ENCODE measurements around the gene FBN1. TPM values are rescaled to one million over a fixed set of nuclear protein-coding genes. Genes with fewer than 3 reads are reported as not detected.

The FBN1 gene
- total RNA-seq, 1 donor, result 30.4 TPM

DNA sequence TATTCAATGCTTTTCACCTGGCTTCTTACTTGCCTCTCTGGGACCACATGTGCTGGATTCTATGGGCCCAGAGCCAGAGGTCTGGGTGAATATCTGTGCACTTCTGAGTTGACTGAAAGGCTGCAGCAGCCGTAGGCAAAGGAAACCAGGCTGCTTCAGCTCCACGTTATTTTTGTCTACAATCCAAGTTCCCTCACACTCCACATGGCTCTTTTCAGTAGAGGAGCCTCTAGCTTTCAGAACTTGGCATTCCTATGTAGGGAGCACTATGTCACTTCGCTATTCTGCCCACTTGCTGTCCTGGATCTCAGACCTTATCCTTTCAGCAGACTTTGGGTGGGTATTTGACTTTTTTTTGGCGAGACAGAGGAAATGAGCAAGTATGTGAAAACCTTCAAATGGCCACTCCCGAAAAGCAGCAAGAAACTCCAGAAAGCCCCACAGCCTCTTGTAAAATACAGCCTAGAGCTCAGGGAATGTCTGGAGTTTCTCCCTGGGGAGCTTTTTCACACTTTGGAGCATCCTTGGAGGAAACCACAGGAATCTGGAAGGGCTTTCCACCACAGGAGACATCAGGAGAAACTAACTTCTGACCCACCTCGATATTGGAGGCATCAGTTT is 233.4 kb downstream of the FBN1 start:
- DNase-seq (ENCODE audit: low read depth in 2 of 3, low spot score in 2 of 3), result no peak

DNA sequence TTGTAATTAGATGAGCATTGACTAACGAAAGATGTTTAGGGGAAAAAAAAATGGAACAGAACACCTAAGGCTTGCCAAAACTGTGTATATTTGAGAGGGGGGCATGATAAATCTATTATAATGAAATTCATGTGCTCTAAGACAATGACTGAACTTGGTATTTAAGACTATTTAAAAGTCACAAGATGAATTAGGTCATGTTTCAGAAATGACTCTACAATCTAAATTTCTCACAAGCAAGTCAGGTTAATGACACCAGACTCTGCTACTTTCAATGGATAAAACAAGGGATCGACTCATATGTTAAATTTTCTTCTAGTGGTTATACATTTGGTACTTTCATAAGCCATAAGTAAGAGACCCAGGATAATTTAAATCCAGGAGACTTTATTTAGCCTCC is 235.9 kb downstream of the FBN1 start:
- no peak for DNase-seq (ENCODE audit: low read depth in 2 of 3, low spot score in 2 of 3)

DNA sequence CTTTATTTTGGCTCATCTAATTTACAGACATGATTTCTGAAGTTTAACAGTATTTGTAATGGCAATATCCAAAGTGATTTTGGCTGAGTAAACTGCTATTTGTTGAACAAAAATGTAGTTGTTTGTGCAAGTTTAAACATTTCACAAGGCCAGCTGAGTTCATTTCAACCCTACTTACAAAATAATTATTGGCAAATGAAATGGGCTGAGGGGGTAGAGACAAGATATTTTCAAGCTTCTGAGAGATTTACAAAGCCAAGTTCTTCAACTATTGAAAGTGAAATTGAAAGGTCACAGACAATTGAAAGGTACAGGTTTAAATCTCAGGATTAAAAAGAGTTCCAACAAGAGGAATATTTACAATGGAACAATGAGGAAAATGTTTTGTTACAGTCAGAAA is 237.2 kb downstream of the FBN1 start:
- DNase-seq (ENCODE audit: low read depth in 2 of 3, low spot score in 2 of 3), result no peak

DNA sequence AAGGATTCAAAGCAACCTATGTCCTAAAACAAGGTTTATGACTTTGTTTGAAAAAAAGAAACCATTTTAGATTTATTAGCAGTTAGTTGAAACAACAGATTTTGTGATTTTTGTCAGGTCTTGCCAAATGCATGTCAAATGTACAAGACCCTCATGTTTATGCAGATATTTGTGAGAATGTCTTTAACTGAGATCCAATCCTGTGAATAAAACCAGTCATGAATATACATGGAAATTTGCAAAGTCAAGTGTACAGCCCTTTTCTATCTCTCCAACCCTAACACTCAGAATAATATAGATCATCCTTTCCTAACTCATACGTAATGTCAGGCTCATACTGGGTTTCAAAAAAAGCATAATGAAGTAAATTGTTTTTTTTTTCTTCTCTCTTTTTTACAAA is 237.9 kb downstream of the FBN1 start:
- DNase-seq (ENCODE audit: low read depth in 2 of 3, low spot score in 2 of 3), result no peak

DNA sequence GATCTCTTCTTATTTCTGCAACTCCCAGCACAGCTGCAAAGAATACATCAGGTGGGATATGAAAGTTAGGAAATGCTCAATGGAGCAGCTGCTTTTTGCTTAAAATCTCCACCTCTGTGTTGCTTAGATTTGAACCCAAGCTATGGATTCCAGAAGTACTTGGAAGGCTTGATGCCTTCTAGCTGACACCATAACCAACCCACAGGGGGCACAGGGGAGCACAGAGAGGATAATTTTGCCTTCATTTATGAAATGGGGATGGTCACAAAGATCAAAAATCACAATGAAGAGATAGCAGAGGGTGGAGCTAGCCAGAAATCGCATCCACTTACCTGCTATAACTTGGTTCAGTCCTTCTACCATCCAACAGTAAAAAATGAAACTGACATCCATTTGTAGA is 238.6 kb downstream of the FBN1 start:
- peak in 1 of 3 donors; percentile 19 for DNase-seq (ENCODE audit: low read depth in 2 of 3, low spot score in 2 of 3)

DNA sequence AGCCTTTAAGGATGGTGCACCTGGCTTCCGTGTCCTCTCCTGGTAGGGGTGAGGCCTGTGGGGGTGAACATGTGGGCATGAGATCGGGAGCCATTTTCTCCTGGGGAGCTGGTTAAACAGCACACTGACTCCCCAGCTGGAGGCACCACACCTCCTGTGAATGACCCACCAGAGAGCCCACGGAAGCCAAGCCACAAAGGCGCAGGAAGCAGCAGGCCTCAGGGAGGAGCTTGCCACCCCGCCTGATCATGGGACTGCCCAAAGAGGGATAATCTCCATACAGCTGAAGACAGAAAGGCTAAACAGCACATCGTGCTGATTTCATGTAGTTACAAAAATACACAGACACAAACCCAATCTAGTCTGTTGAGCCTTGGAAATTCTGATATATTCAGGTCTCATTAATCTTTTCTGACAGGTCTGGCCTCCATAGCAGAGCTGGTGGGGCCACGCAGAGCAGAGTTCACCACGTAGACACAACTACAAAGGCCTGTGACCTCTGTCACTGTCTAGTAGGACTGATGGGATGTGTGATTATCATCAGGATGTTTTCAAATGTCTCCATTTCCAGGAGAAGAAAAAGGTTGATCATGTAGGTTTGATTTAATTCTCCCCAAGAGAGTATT is 239.1 kb downstream of the FBN1 start:
- DNase-seq (ENCODE audit: low read depth in 2 of 3, low spot score in 2 of 3), result no peak

DNA sequence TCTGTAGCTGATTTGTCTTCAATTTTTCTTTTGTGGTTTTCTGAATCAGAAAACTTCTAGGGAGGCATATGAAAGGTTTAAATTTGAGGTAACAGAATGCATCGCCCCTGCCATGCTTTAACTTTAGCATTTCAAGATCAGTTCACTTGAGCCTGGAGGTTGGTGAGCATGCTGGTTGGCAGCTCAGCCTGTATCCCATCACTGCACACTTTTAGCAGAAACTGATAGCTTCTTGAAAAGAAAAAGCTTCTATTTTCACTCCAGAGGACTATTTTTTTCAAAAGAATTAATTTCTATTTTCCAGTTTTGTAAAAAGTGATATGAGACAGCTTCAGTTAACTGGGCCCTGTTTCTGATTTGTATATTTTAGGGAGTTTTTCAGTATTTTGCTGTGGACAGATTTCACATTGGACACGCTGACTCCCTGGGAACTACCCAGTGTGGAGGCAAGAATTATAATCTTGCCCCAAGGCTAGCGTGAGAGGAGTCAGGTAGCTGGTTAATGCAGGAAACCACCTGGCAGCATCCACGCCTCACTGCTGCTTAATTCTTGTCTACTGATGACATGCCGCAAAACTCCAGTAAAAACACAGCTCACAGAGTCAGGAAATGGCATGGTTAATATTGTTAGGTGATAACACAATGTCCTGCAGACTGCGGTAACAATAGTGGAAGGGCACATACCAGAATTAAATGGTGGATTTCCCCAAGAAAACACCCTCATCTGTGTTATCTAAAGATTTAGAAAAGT is 242.9 kb downstream of the FBN1 start:
- no peak for DNase-seq (ENCODE audit: low read depth in 2 of 3, low spot score in 2 of 3)

DNA sequence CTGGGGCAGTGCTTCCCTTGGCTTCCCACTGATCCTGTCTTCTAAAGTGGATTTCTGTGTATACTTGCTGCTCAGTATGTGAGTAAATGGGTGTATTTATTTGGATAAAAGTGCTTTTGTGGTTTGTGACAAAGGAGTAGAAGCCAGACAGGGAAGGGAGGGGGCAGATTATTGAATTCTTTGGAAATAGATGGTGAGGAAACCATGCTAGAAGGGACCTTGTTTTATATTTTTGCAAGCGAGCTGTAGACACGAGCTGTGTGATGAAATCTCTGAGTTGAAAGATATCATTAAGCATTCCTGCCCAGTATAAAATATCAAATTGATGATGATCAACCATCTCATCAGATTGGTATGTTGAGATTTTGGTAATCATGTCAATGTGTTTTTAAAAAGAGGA is 245.4 kb downstream of the FBN1 start:
- no peak for DNase-seq (ENCODE audit: low read depth in 2 of 3, low spot score in 2 of 3)

DNA sequence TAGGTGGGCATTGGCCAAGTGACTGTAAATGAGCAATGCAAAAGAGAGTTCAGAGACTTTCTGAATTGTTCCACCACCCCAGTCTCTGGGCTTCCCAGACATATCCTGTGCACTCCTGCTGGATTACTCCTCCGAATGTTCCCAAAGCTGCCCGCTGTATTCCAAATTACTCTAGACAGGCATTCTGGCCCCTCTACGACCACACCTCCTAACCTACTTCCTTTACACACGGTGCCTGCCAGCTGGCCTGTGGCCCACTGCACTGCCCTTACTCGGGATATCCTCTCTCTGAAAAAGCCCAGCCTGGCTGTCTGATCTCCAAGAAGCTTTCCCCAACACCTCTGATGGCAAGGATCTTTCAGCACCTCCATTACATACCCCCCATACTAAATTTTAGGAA is 247.7 kb downstream of the FBN1 start:
- DNase-seq (ENCODE audit: low read depth in 2 of 3, low spot score in 2 of 3), result no peak

DNA sequence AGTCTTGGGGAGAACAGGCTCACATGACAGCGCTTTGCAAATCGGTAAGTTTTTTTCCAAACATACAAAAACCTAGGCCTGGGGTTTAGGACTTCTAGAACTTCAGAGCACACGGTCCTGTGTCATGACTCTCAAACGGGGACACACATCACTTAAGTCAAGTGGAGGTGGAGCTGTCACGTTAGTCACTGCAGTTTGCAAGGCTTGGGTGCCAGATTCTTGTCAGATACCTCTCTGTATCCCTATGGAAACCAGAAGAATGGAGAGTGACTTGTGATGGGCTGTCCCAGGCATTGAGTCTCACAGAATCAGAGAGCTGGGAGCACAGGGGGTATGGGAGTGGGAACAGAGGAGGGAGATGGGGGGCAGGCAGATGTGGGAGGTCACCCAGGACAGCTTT is 249.5 kb downstream of the FBN1 start:
- no peak for DNase-seq (ENCODE audit: low read depth in 2 of 3, low spot score in 2 of 3)

DNA sequence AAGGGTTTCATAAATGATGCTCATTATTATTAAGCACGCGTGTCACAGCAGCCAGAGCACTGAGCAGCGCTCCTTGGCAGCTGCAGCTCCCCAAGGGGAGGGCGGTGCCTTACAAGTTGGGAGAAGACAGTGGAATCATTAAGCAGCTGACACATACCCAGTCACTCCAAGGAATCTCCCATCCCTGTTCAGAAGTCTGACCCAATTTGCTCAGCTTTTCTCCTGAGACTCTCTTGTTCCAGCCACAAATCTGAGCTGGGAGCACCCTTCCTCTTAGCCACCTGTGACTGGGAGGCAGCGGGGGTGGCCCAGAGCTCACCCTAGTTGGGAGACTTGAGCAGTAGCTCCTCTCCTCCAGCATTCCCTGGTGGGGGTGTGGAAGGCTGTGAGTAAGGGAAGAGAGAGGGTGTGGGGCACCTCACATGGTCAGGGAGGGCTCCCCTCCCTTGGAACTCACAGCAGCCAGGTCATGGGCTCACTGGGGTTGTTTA is 249.9 kb downstream of the FBN1 start:
- no peak for DNase-seq (ENCODE audit: low read depth in 2 of 3, low spot score in 2 of 3)

DNA sequence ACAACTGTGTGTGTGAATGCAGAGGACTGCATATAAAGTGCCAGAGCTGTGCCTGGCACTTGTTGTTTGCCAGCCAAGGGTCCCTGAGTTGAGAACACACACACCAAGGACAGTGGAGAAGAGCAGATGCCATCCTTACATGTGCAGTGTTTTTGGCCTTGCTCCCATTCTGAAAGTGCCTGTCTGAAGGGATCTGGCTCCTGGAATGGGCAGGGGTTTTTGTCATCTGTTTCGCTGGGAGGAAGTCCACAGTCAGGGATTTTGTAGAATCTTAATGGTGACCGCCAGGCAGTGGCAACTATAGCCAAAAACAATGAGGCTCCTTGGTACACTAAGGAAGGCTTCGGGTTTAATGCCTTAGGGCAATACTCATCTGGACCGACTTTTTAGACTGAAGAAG is 250.5 kb downstream of the FBN1 start:
- no peak for DNase-seq (ENCODE audit: low read depth in 2 of 3, low spot score in 2 of 3)

DNA sequence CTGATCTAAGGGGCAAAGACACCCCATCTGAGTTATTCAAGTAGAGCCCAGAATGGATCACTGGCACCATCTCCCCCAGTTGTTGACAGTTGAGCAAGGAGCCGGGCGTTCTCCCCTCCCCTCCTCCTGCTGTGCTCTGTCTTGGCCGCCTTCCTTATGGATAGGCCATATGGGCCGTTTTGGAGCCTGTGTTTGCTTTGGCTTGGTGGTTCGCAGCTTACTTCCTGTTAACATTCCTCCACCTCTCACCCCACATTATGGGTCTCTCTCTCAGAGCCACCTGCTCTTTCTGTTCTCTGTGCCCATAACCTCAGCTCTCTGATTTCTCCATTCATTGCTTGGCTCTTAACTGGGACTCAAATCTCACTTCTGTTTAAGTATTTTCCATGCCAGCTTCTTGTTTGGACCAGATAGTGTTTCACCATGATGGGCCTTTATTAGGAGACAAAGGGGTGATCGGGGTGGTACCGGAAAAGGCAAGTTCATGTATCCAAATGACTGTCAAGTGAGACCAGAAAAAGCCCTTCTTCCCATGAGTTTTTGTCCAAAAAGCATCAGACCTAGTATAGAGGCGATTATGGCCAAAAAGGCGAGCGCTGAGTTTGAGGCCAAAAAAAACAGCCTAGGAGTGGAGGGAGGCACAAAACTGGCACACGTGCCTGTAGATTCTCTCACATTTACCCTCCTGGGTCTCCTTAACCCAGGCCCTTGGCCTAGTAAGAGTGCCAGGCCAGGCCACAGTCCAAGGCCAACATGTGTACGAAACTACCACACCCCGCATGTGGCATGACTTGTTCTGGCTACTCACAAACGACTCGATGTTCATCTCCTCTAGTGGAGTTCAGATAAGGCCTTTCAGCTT is 251.6 kb downstream of the FBN1 start:
- no peak for DNase-seq (ENCODE audit: low read depth in 2 of 3, low spot score in 2 of 3)

DNA sequence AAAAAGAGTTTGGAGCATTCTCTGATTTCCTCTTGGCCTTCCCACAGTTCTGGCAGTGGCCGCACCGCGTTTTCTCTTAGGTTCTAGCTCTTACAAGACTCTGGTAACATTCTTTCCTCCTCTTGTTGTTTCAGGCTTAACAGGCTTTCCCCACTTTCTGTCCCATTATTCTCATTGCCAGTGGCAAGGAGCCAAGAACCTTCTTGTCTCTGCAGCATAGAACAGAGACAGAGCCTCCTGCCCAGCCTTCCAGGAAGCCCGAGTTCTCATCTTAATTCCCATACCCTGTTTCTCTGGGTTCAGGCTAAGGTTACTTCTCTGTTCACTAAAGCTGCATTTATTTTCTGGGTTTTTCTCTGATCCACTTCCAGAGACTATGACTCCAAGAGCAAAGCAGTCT is 253.2 kb downstream of the FBN1 start:
- no peak for DNase-seq (ENCODE audit: low read depth in 2 of 3, low spot score in 2 of 3)

DNA sequence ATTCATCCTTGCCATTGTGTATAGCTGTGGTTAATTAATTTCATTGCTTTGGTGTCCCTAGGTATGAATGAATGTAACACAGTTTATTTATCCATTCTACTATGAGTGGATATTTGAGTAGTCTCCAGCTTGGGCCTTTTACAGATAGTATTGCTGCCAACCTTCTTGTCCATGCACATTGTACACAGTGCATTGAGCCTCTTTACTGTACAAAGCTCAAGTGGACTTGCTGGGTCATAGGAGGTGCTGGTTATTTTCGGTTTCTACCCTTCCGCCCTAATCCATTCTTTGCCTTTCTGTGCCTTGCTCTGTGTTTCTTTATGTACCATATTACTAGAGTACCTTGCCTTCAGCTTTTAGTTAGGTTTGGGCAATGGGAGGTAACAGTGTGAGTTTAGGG is 253.6 kb downstream of the FBN1 start:
- no peak for DNase-seq (ENCODE audit: low read depth in 2 of 3, low spot score in 2 of 3)

DNA sequence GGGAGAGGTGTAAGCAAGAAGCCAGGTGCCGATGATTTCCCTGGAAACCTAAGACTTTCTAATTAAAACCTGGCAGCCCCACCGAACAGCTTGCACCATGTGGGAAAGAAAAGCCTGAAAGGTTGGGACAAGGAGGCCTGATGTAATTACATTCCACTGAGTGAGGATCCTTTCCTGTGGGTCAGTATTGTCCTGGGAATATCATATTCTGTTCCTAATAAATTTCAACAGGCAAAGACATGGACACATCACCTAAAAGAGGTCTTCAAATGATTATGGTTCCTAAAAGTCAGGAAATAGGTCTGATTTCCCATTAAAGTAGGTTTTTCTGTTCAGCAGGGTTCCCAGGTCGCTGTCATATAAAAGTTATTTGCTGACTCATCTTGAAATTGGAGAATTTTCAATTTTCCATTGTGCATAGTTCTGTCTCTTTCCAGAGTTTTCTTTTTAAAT is 255.8 kb downstream of the FBN1 start:
- DNase-seq (ENCODE audit: low read depth in 2 of 3, low spot score in 2 of 3), result no peak

DNA sequence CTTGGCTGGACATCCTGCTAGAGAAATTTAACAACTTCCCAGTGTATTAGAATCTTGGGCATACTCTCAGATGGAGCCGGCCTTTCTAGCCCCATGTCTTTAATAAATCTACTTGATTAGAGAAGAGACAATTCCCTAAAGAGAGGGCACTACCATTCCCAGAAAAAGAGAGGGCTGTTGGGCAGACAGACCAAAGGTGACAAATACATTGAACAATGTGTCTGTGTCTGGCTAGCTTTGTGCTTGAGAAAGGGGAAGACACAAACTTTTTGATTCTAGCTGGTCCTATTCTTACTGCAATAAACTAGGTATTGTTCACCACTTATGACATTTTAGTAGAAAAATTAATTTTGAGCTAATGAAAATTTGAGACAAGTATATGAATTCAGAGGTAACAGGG is 256.6 kb downstream of the FBN1 start:
- no peak for DNase-seq (ENCODE audit: low read depth in 2 of 3, low spot score in 2 of 3)

DNA sequence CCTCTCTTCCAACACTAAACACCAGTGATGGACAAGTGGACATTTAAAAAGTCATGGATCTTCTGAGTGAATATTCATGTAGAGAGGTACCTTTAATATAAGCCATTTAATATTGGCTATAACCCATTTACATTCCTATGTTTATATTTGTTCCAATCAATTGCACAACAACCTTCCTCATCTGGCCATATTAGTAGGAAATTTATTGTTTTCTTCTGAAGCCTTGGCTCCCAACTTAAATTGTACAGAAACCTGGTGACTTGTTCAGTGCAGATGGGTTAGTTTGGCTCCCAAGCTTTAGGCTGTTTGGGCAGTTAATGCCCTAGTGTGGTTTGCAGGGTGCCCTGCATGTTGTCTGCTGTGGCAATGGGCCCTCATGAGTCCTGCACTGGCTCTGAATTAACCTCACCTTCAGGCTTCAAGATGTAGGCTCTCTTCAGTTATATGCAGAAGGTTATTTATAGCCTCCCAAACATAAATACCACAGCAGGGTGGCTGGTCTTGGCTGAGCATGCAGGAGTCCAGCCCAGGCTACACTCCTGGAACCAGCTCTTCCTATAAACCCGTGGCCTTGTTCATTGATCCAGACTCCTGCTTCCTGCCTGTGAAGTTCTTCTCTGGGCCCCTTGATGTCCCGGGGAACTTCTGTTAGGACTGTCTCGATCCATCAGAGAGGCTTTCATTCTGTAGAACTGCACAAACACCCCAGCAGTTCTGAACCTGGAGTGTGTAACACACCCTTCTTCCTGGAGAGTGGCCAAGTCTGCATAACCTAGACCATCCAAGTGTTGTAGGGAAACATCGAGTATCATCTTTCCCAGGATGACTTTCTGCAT is 257.3 kb downstream of the FBN1 start:
- DNase-seq (ENCODE audit: low read depth in 2 of 3, low spot score in 2 of 3), result no peak

DNA sequence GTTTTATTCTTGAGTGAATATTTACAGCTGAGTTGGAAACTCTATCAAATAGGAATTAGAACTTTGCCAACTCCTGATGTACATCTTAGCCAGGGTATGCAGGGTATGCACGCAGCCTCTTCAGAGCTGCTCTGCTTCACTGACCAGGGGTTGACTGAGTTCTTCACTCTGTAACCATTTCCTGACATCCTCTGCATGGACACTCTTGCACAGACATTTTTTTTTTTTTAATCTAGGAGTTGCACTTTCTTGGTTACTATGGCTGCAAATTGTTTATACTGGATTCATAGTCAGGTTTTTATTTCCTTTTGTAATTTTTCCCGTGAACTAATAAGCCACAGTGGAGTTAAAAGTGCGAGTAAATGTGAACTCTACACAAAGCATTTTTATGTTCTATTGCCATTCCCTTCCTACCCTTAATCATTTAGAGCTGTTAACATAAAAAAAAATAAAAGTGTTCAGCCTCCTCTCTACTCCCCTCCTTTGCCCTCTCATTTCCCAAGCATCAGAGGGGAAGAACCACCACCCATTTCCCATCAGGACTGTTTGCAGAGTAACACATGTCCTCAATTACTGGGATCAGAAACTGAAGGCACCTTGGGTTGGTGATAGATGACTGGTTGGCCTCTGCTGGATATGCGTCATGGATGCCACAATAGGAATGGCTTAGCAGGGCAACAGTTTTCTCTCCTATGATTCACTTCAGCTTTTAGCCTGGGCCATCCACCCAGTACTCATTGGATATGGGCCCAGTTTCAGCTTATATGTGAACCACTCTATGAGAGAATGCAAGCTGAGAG is 260.3 kb downstream of the FBN1 start:
- no peak for DNase-seq (ENCODE audit: low read depth in 2 of 3, low spot score in 2 of 3)

Data from hematopoietic multipotent progenitor cell (in vitro differentiated cells).